Activated naive CD8-positive, alpha-beta T cell (primary cell): Measurements from ENCODE around the gene LAMC1.

Source experiments
- H3K27ac Mint-ChIP-seq: one replicate; pipeline ENCODE4 v1.8.0; 2021; ENCODE audit warnings: mixed read lengths
- H3K27me3 Mint-ChIP-seq: one replicate; pipeline ENCODE4 v1.8.0; 2021; ENCODE audit warnings: mixed read lengths
- H3K36me3 Mint-ChIP-seq: one replicate; pipeline ENCODE4 v1.8.0; 2021; ENCODE audit warnings: mixed read lengths
- H3K4me1 Mint-ChIP-seq: one replicate; pipeline ENCODE4 v1.8.0; 2021; ENCODE audit warnings: low read depth, mixed read lengths
- H3K4me3 Mint-ChIP-seq: one replicate; pipeline ENCODE4 v1.8.0; 2021; ENCODE audit warnings: mild to moderate bottlenecking, mixed read lengths
- H3K9me3 Mint-ChIP-seq: one replicate; pipeline ENCODE4 v1.8.0; 2021; ENCODE audit warnings: low read depth, mixed read lengths

Gene LAMC1

GRCh38 chr1:183093786-183094298, 70.6 kb downstream of the LAMC1 start:
- Mint-ChIP-seq H3K4me3 (no peak overlapping the region), H3K27ac (no peak overlapping the region), H3K36me3 (no peaks in the 10 kb centered on the region), H3K4me1 (no peaks in the 10 kb centered on the region), H3K27me3 (peaks cover 4% of the 10 kb centered on the region), H3K9me3 (no peaks in the 10 kb centered on the region)

DNA sequence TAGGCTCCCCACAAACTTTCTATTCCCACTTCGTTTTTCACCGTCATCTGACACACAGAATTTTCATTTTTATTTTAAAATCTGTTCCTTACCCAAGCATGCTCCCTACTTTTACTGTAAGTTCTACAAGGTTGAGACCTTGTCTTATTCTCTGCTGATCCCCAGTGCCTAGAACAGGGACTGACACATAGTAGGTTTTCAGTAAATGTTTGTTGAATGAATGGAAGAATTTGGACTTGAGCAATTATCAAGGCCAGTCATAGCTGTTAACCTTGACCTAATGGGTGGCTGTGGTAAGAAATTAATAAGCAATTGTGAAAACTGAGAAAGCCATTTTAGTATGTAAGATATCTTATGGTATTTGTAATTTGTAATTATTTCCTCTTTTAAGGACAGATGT, 71.1 kb downstream of the LAMC1 start:
- no peaks in the 10 kb centered on the region for H3K9me3 Mint-ChIP-seq
- no peak overlapping the region for H3K27ac Mint-ChIP-seq
- peaks cover 4% of the 10 kb centered on the region for H3K27me3 Mint-ChIP-seq
- no peaks in the 10 kb centered on the region for H3K36me3 Mint-ChIP-seq
- no peak overlapping the region for H3K4me3 Mint-ChIP-seq
- H3K4me1 Mint-ChIP-seq = no peaks in the 10 kb centered on the region

DNA sequence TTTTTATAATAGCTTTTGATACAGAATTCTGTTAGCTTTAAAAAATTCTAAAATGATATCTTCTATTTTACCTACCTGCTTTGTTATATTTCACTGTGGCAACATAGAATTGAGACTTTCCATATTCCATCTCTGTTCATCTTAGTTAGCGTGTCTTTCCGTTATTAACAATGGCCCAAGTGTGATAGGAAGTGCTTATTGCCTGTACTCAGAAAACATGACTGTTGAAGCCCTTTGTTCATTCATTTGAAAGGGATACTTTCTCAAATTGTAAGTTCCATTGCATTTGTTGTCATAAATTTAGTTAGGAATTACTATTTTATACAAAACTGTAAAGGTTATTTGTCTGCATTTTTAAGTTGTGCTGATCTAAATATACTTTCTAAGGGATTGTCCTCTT, 73.1 kb downstream of the LAMC1 start:
- no peak overlapping the region for H3K27ac Mint-ChIP-seq

GRCh38 chr1:183096894-183097293, 73.7 kb downstream of the LAMC1 start:
- Mint-ChIP-seq H3K9me3 (no peaks in the 10 kb centered on the region), H3K27ac (no peak overlapping the region), H3K4me1 (no peaks in the 10 kb centered on the region), H3K4me3 (no peak overlapping the region), H3K36me3 (no peaks in the 10 kb centered on the region), H3K27me3 (peaks cover 4% of the 10 kb centered on the region)

More for the DNA sequence above, 73.1 kb downstream of the LAMC1 start:
- H3K4me1 Mint-ChIP-seq = no peaks in the 10 kb centered on the region
- no peak overlapping the region for H3K4me3 Mint-ChIP-seq
- H3K27me3 Mint-ChIP-seq = peaks cover 4% of the 10 kb centered on the region
- H3K36me3 Mint-ChIP-seq = no peaks in the 10 kb centered on the region
- H3K9me3 Mint-ChIP-seq = no peaks in the 10 kb centered on the region

GRCh38 chr1:183097438-183098051, 74.3 kb downstream of the LAMC1 start:
- Mint-ChIP-seq H3K27me3 (peaks cover 4% of the 10 kb centered on the region), H3K4me3 (no peak overlapping the region)

GRCh38 chr1:183098317-183098716, 75.1 kb downstream of the LAMC1 start:
- peaks cover 4% of the 10 kb centered on the region for H3K27me3 Mint-ChIP-seq
- no peaks in the 10 kb centered on the region for H3K36me3 Mint-ChIP-seq
- no peaks in the 10 kb centered on the region for H3K9me3 Mint-ChIP-seq
- H3K4me3 Mint-ChIP-seq = no peak overlapping the region
- no peaks in the 10 kb centered on the region for H3K4me1 Mint-ChIP-seq
- H3K27ac Mint-ChIP-seq = no peak overlapping the region

More at GRCh38 chr1:183097438-183098051, 74.3 kb downstream of the LAMC1 start:
- Mint-ChIP-seq H3K36me3 (no peaks in the 10 kb centered on the region), H3K27ac (no peak overlapping the region), H3K9me3 (no peaks in the 10 kb centered on the region), H3K4me1 (no peaks in the 10 kb centered on the region)

GRCh38 chr1:183100361-183100974, 77.2 kb downstream of the LAMC1 start:
- Mint-ChIP-seq H3K27me3 (peaks cover 1% of the 10 kb centered on the region), H3K4me1 (no peaks in the 10 kb centered on the region), H3K4me3 (no peak overlapping the region), H3K27ac (no peak overlapping the region), H3K9me3 (no peaks in the 10 kb centered on the region), H3K36me3 (no peaks in the 10 kb centered on the region)

- H3K9me3 Mint-ChIP-seq = no peaks in the 10 kb centered on the region
- H3K27ac Mint-ChIP-seq = no peak overlapping the region
- no peaks in the 10 kb centered on the region for H3K4me1 Mint-ChIP-seq
- H3K36me3 Mint-ChIP-seq = no peaks in the 10 kb centered on the region
- peaks cover 1% of the 10 kb centered on the region for H3K27me3 Mint-ChIP-seq
- no peak overlapping the region for H3K4me3 Mint-ChIP-seq
Observed at GRCh38 chr1:183101081-183101480, 77.9 kb downstream of the LAMC1 start.

- no peak overlapping the region for H3K27ac Mint-ChIP-seq
- H3K27me3 Mint-ChIP-seq = peaks cover 1% of the 10 kb centered on the region
- no peaks in the 10 kb centered on the region for H3K9me3 Mint-ChIP-seq
- H3K4me1 Mint-ChIP-seq = no peaks in the 10 kb centered on the region
- H3K4me3 Mint-ChIP-seq = no peak overlapping the region
- no peaks in the 10 kb centered on the region for H3K36me3 Mint-ChIP-seq
Observed at GRCh38 chr1:183101841-183102276, 78.6 kb downstream of the LAMC1 start.

DNA sequence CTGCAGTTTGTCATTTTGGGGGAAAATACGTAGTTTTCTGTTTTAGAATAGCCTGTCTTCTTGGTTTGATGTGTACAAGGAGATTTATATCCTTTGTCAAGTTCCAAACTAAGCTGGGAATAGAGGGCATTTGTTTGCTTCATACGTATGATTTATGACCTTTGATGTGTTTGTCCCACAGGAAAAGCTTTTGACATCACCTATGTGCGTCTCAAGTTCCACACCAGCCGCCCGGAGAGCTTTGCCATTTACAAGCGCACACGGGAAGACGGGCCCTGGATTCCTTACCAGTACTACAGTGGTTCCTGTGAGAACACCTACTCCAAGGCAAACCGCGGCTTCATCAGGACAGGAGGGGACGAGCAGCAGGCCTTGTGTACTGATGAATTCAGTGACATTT, 79.9 kb downstream of the LAMC1 start:
- H3K36me3 Mint-ChIP-seq = no peaks in the 10 kb centered on the region
- H3K9me3 Mint-ChIP-seq = no peaks in the 10 kb centered on the region
- H3K4me1 Mint-ChIP-seq = no peaks in the 10 kb centered on the region
- H3K27ac Mint-ChIP-seq = no peak overlapping the region
- H3K27me3 Mint-ChIP-seq = peaks cover 1% of the 10 kb centered on the region
- H3K4me3 Mint-ChIP-seq = no peak overlapping the region

GRCh38 chr1:183103577-183103976, 80.4 kb downstream of the LAMC1 start:
- H3K27ac Mint-ChIP-seq = no peak overlapping the region
- H3K27me3 Mint-ChIP-seq = peaks cover 1% of the 10 kb centered on the region
- H3K36me3 Mint-ChIP-seq = no peaks in the 10 kb centered on the region
- no peak overlapping the region for H3K4me3 Mint-ChIP-seq
- no peaks in the 10 kb centered on the region for H3K9me3 Mint-ChIP-seq
- no peaks in the 10 kb centered on the region for H3K4me1 Mint-ChIP-seq

DNA sequence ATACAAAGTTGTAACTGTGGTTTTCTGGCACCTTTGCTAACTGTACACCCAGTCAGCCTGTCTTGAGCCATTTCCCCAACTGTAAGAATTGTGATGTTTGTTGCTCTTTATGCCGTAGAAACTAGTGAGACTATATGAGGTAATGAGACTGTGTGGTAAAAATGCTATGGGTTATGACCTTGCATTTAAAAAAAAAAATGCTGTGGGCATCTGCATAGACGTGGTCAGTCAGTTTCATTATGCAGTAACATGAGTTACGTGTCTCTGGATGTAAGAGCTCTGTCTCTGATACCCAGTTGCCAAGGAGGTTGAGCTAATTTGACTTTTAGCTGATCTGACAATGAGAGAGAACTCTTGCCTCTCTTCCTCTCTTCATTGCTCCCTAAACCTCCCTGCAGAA, 82.2 kb downstream of the LAMC1 start:
- no peaks in the 10 kb centered on the region for H3K9me3 Mint-ChIP-seq
- no peak overlapping the region for H3K27ac Mint-ChIP-seq
- H3K4me3 Mint-ChIP-seq = no peak overlapping the region
- no peaks in the 10 kb centered on the region for H3K4me1 Mint-ChIP-seq
- H3K27me3 Mint-ChIP-seq = peaks cover 1% of the 10 kb centered on the region
- no peaks in the 10 kb centered on the region for H3K36me3 Mint-ChIP-seq

DNA sequence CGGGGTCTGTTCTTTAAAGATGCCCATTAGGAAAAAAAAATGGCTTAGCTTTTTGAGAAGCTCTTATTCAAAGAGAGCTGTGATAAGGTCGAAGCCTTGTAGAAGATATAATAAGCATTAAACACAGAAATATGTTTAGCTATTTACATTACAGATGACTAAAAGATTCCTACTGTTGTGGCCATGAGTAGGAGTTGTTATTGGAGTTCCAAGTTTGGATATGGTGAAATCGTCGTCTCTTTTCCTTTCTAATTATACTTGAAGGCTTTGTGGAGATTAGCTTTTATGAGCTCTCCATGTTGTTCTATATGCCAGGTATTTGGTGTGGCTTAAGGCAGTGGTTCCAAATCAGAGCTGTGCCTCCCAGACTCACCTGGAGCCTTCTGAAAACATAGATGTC, 82.9 kb downstream of the LAMC1 start:
- Mint-ChIP-seq H3K27ac (no peak overlapping the region), H3K4me3 (no peak overlapping the region), H3K36me3 (no peaks in the 10 kb centered on the region), H3K4me1 (no peaks in the 10 kb centered on the region), H3K27me3 (peaks cover 1% of the 10 kb centered on the region), H3K9me3 (no peaks in the 10 kb centered on the region)

DNA sequence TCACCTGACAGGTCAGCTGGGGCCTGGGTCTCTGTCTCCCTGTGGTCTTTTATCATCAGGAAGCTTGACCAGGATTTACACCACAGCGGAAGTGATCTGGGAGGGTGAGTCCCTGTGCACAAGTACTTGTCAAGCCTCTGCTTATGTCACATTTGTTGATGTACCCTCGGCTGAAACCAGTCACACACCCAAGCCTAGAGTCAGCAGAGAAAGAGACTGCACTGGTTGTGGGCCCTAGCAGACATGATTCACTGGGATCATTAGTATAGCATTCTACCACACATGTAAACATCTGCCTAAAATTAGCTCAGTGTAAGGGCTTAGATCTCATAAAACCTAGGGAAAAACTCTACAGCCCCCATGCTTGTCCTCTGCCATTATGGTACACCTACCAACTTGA, 83.5 kb downstream of the LAMC1 start:
- Mint-ChIP-seq H3K36me3 (no peaks in the 10 kb centered on the region), H3K4me3 (no peak overlapping the region), H3K9me3 (no peaks in the 10 kb centered on the region), H3K27ac (no peak overlapping the region), H3K27me3 (peaks cover 1% of the 10 kb centered on the region), H3K4me1 (no peaks in the 10 kb centered on the region)

DNA sequence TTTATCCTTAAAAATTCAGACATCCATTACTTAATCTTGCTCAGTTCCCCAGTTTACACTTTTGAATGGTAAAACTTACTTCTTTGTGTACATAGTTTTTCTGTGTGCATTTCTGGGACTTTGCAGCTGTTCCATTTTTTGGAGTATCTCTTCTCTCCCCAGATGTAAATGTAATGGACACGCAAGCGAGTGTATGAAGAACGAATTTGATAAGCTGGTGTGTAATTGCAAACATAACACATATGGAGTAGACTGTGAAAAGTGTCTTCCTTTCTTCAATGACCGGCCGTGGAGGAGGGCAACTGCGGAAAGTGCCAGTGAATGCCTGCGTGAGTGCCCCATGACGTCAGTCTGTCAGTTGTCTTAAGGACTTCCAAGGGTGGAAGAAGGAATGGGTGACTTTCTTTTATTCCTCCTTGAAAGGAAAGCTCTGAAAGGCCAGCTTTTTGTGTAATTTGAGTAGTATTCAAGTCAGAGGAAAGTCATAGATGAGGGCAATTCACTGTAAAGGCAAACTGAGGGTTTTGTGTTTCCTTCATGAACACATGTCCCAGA, 87.2 kb downstream of the LAMC1 start:
- Mint-ChIP-seq H3K9me3 (no peaks in the 10 kb centered on the region), H3K36me3 (no peaks in the 10 kb centered on the region), H3K27ac (no peak overlapping the region), H3K27me3 (no peaks in the 10 kb centered on the region), H3K4me3 (no peak overlapping the region), H3K4me1 (no peaks in the 10 kb centered on the region)
